Immature natural killer cell (primary cell): Measurements from ENCODE around the gene PSMG1. TPM values are rescaled to one million over a fixed set of nuclear protein-coding genes. Genes with fewer than 3 reads are reported as not detected.
"Not testable (repeated sequence)": the region's sequence is repeated elsewhere in the genome, so short reads cannot be mapped to it uniquely, and the experiment has no call there.

Source experiments
- DNase-seq, 3 donors: peaks; one replicate each; pipeline ENCODE4 v3.0.0; 2022; ENCODE audit warnings: mixed read lengths in 1 of 3
- H3K27ac Mint-ChIP-seq, 6 donors: one replicate each; pipeline ENCODE4 v1.8.0; 2020; ENCODE audit warnings: mixed read lengths in 6 of 6, mild to moderate bottlenecking in 5 of 6, inconsistent platforms in 4 of 6, moderate library complexity in 3 of 6
- H3K27me3 Mint-ChIP-seq, 3 donors: one replicate each; pipeline ENCODE4 v1.8.0; 2020 to 2021; ENCODE audit warnings: low read depth in 3 of 3, mild to moderate bottlenecking in 3 of 3, mixed read lengths in 3 of 3, moderate library complexity in 3 of 3, inconsistent platforms in 1 of 3
- H3K36me3 Mint-ChIP-seq, 3 donors: one replicate each; pipeline ENCODE4 v1.8.0; 2020; ENCODE audit warnings: mixed read lengths in 3 of 3, inconsistent platforms in 2 of 3, mild to moderate bottlenecking in 2 of 3
- H3K4me1 Mint-ChIP-seq, 2 donors: one replicate each; pipeline ENCODE4 v1.8.0; 2020; ENCODE audit warnings: inconsistent platforms in 2 of 2, mild to moderate bottlenecking in 2 of 2, mixed read lengths in 2 of 2, moderate library complexity in 1 of 2
- H3K4me3 Mint-ChIP-seq, 5 donors: one replicate each; pipeline ENCODE4 v1.8.0; 2020; ENCODE audit warnings: mild to moderate bottlenecking in 5 of 5, mixed read lengths in 5 of 5, inconsistent platforms in 3 of 5, moderate library complexity in 3 of 5
- H3K9me3 Mint-ChIP-seq, 6 donors: one replicate each; pipeline ENCODE4 v1.8.0; 2020; ENCODE audit warnings: mild to moderate bottlenecking in 6 of 6, mixed read lengths in 6 of 6, inconsistent platforms in 4 of 6, moderate library complexity in 3 of 6
- polyA plus RNA-seq, 3 donors: library from polyadenylated mRNA; unstranded; fragments of 300-500 nt; fragmentation: Illumina TruSeq; gene quantifications; one replicate each; pipeline ENCODE4 v1.2.3, GENCODE V29; 2021

The PSMG1 gene
- polyA plus RNA-seq, 3 donors from 2014 or later, result 29.5 to 39.6 (median 33.3) TPM

DNA sequence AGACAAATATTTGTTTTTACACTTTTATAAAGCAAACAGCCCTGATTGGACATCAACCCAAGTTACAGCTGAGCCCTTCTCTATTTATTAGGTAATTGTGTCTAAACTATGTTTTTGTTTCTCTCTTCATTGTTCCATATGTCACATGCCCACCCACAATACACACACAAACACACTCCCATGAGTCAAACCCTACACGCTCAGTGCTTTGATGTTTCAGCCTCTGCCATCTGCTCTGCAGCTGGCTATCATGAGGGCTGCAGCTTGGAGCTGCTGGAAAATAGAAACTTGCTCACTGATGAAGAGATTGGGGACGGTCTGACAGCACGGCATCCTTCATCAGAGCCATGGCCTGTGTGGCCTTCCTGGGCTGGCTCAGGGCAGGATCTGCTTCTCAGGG lies 41.7 kb downstream of the PSMG1 start:
- DNase-seq, result no peak
- Mint-ChIP-seq H3K27ac (no peak overlapping the region), H3K9me3 (no peaks in the 10 kb centered on the region), H3K4me1 (no peaks in the 10 kb centered on the region), H3K4me3 (no peak overlapping the region), H3K27me3 (peaks cover 2 to 6% (median 2%) of the 10 kb centered on the region in 3 donors), H3K36me3 (no peaks in the 10 kb centered on the region)

DNA sequence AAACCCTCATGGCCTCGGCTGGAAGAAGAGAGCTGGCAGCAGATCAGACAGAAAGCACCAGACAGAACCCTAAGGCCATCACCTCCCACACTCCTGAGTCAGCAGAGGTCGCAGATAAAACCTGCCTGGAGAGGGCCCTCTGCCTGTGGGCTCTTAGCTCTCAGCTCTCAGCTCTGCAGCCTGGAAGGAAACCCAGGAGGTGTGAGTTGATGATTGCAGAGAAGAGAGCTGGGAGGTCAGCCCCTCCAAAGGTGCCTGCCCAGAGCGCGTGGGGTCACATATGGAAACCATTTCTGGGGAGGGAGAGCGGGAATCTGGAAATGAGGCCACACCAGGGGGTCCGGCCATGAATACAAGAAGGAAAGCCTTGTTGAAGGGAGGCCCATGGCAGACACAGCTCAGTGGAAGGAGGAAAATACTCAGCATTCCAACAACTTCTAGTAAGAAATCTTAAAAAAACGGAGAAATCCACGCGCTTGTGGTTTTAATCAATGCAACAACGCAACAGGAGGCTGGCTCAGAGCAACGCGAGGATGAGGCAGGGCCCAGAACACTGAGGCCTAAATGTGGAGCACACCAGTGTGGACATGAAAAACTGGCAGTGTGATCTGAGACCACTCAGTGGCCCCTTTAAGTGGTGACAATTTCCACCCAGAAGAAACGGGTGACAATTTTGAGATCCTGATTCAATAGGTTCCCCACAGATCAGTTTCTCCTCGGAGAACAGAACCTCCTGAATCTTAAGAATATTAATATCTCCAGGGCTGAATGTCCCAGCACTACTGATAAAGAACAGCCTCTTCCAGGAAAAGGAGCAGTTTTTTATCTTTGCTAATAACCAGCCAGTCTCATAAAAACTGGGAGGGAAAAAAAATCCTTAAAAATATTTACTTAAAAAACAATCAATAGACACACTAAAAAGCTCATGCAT lies 45.7 kb downstream of the PSMG1 start:
- peaks cover 2 to 4% (median 2%) of the 10 kb centered on the region in 3 donors for H3K27me3 Mint-ChIP-seq
- no peaks in the 10 kb centered on the region for H3K4me1 Mint-ChIP-seq
- no peaks in the 10 kb centered on the region for H3K9me3 Mint-ChIP-seq
- H3K36me3 Mint-ChIP-seq, result no peaks in the 10 kb centered on the region
- no peak for DNase-seq
- H3K27ac Mint-ChIP-seq, result no peak overlapping the region
- H3K4me3 Mint-ChIP-seq, result no peak overlapping the region

- H3K27me3 Mint-ChIP-seq, result peaks cover 0 to 4% (median 2%) of the 10 kb centered on the region in 3 donors
- H3K27ac Mint-ChIP-seq, result no peak overlapping the region
- H3K4me1 Mint-ChIP-seq, result no peaks in the 10 kb centered on the region
- DNase-seq, result no peak
- H3K36me3 Mint-ChIP-seq, result no peaks in the 10 kb centered on the region
- no peak overlapping the region for H3K4me3 Mint-ChIP-seq
- H3K9me3 Mint-ChIP-seq, result no peaks in the 10 kb centered on the region
Observed at GRCh38 chr21:39136711-39137110, 46.5 kb downstream of the PSMG1 start.

DNA sequence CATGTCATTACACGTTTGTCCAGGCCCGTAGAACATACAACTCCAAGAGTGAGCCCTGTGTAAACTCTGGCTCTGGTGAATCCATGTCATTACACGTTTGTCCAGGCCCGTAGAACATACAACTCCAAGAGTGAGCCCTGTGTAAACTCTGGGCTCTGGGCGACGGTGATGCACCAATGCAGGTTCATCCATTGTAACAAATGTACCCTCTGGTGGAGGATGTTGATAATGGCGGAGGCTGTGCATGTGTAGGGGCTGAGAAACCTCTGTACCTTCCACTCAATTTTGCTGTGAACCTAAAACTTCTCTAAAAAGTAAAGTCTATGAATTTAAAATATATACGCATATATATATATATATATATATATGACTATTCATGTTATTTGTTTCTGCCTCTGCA lies 47.1 kb downstream of the PSMG1 start:
- H3K27me3 Mint-ChIP-seq, H3K4me3 Mint-ChIP-seq, H3K4me1 Mint-ChIP-seq, H3K9me3 Mint-ChIP-seq, H3K36me3 Mint-ChIP-seq, H3K27ac Mint-ChIP-seq, DNase-seq: not testable (repeated sequence)

- H3K4me3 Mint-ChIP-seq, result no peak overlapping the region
- no peaks in the 10 kb centered on the region for H3K9me3 Mint-ChIP-seq
- peaks cover under 1 to 2% (median 2%) of the 10 kb centered on the region in 3 donors for H3K27me3 Mint-ChIP-seq
- DNase-seq, result no peak
- no peaks in the 10 kb centered on the region for H3K36me3 Mint-ChIP-seq
- no peaks in the 10 kb centered on the region for H3K4me1 Mint-ChIP-seq
- no peak overlapping the region for H3K27ac Mint-ChIP-seq
Observed at GRCh38 chr21:39134288-39134810, 48.9 kb downstream of the PSMG1 start.

DNA sequence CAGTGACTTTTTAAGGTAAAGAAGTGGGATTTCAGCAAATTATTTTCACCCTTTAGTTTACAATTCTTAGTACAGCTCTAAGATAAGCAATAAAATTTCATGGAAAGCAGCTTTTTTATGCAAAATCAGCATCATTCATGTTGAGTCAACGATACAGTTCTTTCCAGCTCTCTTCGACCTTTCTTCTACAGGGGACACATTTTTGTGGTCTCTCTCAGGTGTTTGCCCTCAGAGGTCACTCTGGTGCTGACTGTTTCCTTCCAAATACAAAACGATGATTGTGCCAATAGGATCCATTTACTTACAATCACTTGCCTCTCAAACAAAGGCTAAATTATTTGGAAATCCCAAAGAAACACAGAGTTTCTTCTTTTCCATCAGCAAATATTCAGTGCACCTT lies 51.0 kb downstream of the PSMG1 start:
- Mint-ChIP-seq H3K9me3 (no peaks in the 10 kb centered on the region), H3K36me3 (no peaks in the 10 kb centered on the region), H3K27me3 (peaks cover 2 to 5% (median 3%) of the 10 kb centered on the region in 3 donors), H3K27ac (no peak overlapping the region), H3K4me3 (no peak overlapping the region), H3K4me1 (no peaks in the 10 kb centered on the region)
- DNase-seq, result no peak

GRCh38 chr21:39131791-39132190 lies 51.5 kb downstream of the PSMG1 start:
- no peaks in the 10 kb centered on the region for H3K36me3 Mint-ChIP-seq

GRCh38 chr21:39127506-39127905 lies 55.7 kb downstream of the PSMG1 start:
- Mint-ChIP-seq H3K4me3 (no peak overlapping the region), H3K36me3 (no peaks in the 10 kb centered on the region), H3K9me3 (peaks cover 0 to 4% (median 0%) of the 10 kb centered on the region in 6 donors), H3K4me1 (peaks cover 2 to 3% of the 10 kb centered on the region in 2 donors), H3K27ac (no peak overlapping the region), H3K27me3 (peaks cover 2 to 6% (median 4%) of the 10 kb centered on the region in 3 donors)
- no peak for DNase-seq

More at GRCh38 chr21:39131791-39132190, 51.5 kb downstream of the PSMG1 start:
- no peak overlapping the region for H3K4me3 Mint-ChIP-seq
- no peaks in the 10 kb centered on the region for H3K9me3 Mint-ChIP-seq
- no peak for DNase-seq
- no peak overlapping the region for H3K27ac Mint-ChIP-seq
- H3K4me1 Mint-ChIP-seq, result no peaks in the 10 kb centered on the region
- H3K27me3 Mint-ChIP-seq, result peaks cover 2 to 4% (median 3%) of the 10 kb centered on the region in 3 donors

DNA sequence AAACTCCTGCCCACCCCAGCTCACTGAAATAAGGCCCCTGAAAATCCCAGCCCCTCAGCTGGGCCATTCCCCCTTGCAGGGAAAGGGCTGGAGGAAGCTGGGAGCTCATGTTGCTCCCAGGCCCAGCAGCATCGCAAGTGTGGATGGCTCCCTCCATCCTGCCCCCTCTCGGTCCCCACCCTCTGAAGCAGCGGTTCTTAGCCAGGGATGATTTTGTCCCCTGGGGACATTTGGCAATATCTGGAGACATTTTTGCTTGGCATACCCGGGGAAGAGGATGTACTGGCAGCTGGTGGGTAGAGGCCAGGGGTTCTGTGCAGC lies 56.8 kb downstream of the PSMG1 start:
- DNase-seq, result no peak
- peaks cover 5 to 8% (median 6%) of the 10 kb centered on the region in 3 donors for H3K27me3 Mint-ChIP-seq

DNA sequence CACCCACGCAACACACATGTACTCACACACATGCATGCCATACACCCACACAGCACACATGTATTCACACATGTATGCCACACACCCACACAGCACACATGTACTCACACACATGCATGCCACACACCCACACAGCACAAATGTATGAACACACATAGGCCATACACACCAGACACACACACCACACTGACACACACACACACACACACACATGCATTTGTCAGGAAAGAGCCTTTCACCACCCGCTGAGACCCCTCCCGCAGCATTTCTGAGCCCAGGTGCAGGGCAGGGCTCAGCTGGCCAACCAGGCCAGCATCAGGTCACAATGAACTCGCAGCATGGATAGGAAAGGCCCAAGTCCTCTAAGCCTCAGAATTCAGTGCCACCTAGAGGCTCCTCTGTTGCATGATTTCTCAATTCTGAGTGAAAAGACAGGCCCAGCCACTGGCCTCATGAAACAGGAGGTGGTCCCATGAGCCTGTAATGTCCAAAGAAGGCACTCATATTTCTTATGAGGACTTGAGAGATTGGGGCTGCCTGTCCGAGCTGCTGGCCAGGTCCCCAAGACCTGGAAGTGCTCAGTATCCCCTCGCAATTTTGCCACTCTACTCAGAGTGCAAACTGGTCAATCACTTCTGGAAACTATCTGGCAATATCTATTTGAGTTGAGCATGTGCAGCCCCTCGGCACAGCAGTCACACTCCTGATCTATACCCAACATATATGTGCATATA lies 57.3 kb downstream of the PSMG1 start:
- H3K36me3 Mint-ChIP-seq, result peaks cover 0 to 3% (median 0%) of the 10 kb centered on the region in 3 donors
- H3K4me3 Mint-ChIP-seq, result no peak overlapping the region
- H3K27me3 Mint-ChIP-seq, result peaks cover 5 to 8% (median 6%) of the 10 kb centered on the region in 3 donors
- no peak for DNase-seq
- peaks cover 0 to 7% (median under 1%) of the 10 kb centered on the region in 6 donors for H3K9me3 Mint-ChIP-seq
- no peak overlapping the region for H3K27ac Mint-ChIP-seq
- H3K4me1 Mint-ChIP-seq, result peaks cover 16 to 18% of the 10 kb centered on the region in 2 donors

More for the DNA sequence above, 56.8 kb downstream of the PSMG1 start:
- Mint-ChIP-seq H3K27ac (no peak overlapping the region), H3K4me1 (peaks cover 12 to 13% of the 10 kb centered on the region in 2 donors), H3K9me3 (peaks cover 0 to 7% (median under 1%) of the 10 kb centered on the region in 6 donors), H3K36me3 (peaks cover 0 to 3% (median 0%) of the 10 kb centered on the region in 3 donors), H3K4me3 (no peak overlapping the region)

Other genes starting within 250 kb of the PSMG1 start
- 10 to 100 TPM; 28.3 to 73.3 (median 34.1) TPM for gene BRWD1, start 130.2 kb upstream of the PSMG1 start, polyA plus RNA-seq
- 100 to 1,000 TPM; 191 to 322 (median 247) TPM for gene HMGN1, start 165.6 kb upstream of the PSMG1 start, polyA plus RNA-seq